Retinal pigment epithelial cell (primary cell): ENCODE results near the gene RPA1.

ENCODE experiments used
- DNase-seq: peaks from one replicate; pipeline ENCODE4 v3.0.0-alpha.2; 2010; ENCODE audit warnings: low read depth
- H3K4me3 ChIP-seq: 2 replicates; pipeline ENCODE4 v1.5.1; 2011; ENCODE audit warnings: mild to moderate bottlenecking, low read length, control low read depth, moderate library complexity
- TF ChIP-seq, protein P1 (sequence below): conservative IDR thresholded peaks from 2 replicates; pipeline ENCODE4 v1.5.1; 2011; ENCODE audit warnings: low read depth, low read length, control low read depth, inconsistent platforms

Gene RPA1

DNA sequence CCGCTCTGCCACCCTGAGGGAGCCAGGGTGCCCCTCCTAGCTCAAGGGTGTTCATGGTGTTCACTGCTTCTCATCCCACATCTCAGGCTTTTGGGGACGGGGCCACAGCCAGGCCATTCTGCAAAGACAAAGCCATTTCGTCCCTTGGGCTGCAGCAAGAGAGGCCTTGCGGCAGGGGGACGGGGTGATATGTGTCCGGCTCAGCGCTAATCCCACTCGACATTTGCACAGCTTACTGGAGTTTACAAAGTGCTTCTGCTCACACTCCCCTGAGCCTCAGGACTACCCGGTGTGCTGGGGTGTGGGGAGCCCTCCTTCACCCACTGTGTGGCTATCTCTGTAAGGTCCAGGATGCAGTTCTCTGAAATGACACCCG, 111.0 kb downstream of the RPA1 start:
- DNase-seq = no peak
- H3K4me3 ChIP-seq = no peak overlapping the region
- TF ChIP-seq, protein P1, sequence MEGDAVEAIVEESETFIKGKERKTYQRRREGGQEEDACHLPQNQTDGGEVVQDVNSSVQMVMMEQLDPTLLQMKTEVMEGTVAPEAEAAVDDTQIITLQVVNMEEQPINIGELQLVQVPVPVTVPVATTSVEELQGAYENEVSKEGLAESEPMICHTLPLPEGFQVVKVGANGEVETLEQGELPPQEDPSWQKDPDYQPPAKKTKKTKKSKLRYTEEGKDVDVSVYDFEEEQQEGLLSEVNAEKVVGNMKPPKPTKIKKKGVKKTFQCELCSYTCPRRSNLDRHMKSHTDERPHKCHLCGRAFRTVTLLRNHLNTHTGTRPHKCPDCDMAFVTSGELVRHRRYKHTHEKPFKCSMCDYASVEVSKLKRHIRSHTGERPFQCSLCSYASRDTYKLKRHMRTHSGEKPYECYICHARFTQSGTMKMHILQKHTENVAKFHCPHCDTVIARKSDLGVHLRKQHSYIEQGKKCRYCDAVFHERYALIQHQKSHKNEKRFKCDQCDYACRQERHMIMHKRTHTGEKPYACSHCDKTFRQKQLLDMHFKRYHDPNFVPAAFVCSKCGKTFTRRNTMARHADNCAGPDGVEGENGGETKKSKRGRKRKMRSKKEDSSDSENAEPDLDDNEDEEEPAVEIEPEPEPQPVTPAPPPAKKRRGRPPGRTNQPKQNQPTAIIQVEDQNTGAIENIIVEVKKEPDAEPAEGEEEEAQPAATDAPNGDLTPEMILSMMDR = no peak

DNA sequence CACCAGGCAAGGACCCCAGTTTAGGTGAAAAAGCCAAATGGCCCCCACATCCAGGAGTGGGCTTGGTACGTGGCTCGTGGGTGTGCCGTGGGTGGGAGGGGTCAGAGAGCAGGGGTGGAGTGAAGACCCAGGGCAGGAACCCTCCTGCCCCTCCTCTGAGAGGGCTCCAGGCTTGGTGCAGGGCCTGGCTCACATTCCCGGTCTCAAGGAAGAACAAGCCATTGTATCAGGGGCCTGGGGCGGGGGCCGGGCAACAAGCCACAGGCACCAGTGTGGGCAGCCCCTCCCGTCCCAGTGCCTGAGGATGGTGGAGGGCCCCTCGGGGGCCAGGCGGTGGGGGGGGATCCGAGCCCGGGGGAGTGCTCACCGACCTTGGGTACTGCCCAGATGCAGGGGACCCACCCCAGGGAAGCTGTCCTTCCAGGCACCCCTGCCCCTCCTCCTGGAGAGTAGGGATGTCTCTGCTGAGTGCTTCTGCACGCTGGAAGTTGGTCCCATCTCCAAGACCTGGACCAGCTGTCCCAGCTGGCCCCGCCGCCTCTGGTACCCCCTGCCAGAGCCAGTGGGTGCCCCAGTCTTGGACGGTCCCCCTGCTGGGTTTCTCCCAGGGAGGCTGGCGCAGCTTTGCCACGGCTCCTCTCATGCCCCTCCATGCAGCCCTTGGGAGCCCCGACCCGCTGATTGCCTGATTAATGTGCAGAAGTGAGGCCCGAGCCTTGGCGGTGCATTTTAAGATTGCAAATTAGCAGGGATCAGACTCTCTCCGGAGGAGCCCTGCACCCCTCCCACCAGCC, 111.7 kb downstream of the RPA1 start:
- no peak overlapping the region for H3K4me3 ChIP-seq
- no peak for DNase-seq
- TF ChIP-seq, protein P1 = no peak

DNA sequence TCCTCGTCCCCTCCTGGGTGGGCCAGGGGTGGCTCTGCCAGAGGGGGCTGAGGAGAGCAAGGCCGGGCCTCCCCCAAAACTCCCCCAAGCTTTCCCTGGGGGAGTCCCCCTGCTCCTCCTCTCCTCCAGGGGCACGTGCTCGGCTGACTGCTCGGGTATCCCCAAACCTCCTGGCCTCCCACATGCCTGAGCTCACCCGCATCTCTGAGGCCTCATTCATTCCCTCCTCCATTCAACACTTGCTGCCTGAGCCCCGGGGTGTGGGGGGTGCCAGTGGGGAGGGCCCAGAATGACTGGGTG, 112.2 kb downstream of the RPA1 start:
- no peak overlapping the region for H3K4me3 ChIP-seq
- no peak for DNase-seq

DNA sequence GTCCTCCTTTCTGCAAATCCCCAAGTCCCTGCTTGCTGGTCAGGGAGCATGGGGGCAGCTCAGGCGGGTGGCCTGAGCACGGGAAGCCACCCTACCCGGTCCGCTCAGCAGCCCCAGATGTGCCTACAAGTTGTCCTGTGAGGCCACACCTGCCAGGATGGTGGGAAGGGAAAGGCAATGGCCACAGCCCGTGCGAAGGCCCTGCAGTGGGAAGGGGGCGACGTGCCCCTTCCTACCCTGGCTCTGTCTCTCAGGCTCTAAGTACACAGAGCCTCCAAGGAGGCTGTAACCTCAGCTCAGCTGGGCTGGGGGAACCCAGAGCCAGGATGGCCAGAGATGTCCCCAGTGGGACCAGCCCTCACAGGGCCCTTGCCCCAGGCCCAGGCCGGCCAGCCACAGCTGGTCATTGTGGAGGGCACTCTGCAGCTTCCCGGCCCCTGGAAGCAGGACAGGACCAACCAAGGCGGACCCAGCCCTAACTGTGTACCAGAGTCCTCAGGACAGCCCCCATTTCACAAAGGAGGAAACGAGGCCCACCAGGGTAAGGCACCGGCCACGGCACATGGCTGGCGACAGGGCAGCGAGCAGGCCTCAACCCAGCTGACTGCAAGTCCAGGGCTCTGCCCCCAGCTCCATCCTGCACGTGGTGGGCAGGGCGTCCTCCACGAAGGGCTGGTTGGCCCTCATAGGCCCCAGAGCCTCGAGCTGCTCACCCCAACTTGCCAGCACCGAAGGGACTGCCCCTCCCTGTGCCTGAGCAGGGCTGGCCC, 113.0 kb downstream of the RPA1 start:
- TF ChIP-seq, protein P1 = no peak
- DNase-seq = no peak
- H3K4me3 ChIP-seq = no peak overlapping the region

More for the DNA sequence above, 112.2 kb downstream of the RPA1 start:
- TF ChIP-seq, protein P1 = no peak

DNA sequence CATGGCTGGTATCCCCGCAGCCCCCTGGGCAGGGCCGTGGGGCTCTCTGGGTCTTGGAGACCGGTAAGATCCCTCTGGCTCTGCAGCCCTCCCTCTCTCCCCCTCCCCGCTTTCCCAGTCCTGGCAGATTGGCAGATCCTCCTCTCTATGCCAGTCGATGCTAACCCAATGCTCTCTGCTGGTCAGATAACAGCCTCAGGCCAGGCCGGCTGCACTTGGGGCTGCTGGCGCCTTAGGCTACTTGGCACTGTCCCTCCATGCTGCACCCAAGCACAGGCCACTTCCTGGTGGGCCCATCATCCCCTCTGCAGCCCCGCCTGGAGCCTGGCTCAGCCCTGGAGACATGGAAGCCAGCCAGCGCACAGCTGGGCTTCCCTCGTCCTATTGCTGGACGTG, 113.6 kb downstream of the RPA1 start:
- no peak overlapping the region for H3K4me3 ChIP-seq
- TF ChIP-seq, protein P1 = no peak
- no peak for DNase-seq

DNA sequence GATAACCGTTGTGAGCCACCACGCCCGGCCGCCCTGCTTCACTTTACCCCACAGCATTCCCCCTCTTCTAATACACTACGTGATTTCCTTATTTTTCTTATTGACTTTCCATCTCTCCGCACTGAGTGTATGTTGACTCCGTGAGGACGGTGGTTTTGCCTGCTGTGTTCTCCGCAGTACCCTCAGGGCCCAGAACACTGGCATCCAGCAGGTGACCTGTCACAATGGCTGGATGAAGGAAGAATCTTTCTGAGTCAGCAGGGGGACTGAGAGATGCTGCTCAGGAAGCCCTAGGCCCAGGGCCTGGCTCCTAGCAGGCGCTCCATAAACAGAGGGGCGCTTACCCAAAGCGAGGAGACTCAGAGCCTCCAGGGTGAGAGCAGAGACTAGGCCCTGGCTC, 115.8 kb downstream of the RPA1 start:
- no peak for DNase-seq
- TF ChIP-seq, protein P1 = no peak
- no peak overlapping the region for H3K4me3 ChIP-seq
